ENCODE results near the gene DDIT4L.

The DDIT4L gene

DNA sequence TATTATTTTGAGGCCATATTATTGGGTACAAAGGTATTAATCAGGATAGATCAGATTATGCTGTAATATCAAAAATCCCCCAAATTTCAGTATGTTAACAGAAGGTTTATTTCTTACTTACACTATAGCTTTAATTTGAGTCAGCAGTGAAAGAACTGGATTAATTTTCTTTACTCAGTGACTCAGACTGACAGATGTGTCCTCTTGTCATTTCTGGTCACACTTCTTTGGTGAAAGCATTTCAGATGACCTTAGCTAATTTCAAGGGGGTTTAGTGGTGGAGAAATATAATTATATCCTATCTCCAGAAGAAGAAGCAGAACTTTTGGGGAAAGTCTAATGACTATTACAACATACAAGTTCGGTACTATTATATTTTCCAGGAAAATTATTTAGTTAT, 12.4 kb downstream of the DDIT4L start:
- Histone ChIP-seq H3K4me1 (ENCODE audit: insufficient read depth, low read length) (no peaks in the 10 kb centered on the region), H3K9me3 (ENCODE audit: control insufficient read depth, insufficient read depth, low read length) (no peaks in the 10 kb centered on the region), H3K36me3 (ENCODE audit: insufficient read depth, low read length) (no peaks in the 10 kb centered on the region), H3K9ac (ENCODE audit: low read depth, low read length) (no peak overlapping the region)

DNA sequence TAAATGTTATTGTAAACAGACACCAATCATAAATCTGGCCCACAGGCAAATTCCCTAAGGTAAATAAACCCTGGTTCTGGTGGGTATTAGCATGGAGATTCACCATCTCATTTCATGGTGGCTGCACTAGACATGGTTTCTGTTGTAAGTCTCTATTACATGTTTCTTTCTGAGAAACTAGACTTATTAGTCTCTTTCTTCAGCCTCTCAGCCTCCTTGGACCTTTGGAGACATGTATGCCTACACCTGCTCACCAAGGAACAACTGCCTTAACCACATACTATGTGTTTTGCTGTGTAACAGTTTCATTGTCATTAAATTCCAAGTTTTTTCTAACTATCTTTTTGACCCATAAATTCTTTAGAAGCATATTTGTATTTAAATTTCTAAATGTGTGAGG, 13.1 kb downstream of the DDIT4L start:
- Histone ChIP-seq H3K9me3 (ENCODE audit: control insufficient read depth, insufficient read depth, low read length) (no peaks in the 10 kb centered on the region), H3K36me3 (ENCODE audit: insufficient read depth, low read length) (no peaks in the 10 kb centered on the region), H3K4me1 (ENCODE audit: insufficient read depth, low read length) (no peaks in the 10 kb centered on the region), H3K9ac (ENCODE audit: low read depth, low read length) (no peak overlapping the region)

- Histone ChIP-seq H3K4me1 (ENCODE audit: insufficient read depth, low read length) (no peaks in the 10 kb centered on the region), H3K9me3 (ENCODE audit: control insufficient read depth, insufficient read depth, low read length) (no peaks in the 10 kb centered on the region), H3K9ac (ENCODE audit: low read depth, low read length) (no peak overlapping the region), H3K36me3 (ENCODE audit: insufficient read depth, low read length) (no peaks in the 10 kb centered on the region)
Measured at GRCh38 chr4:100175858-100176257, 14.4 kb downstream of the DDIT4L start.

DNA sequence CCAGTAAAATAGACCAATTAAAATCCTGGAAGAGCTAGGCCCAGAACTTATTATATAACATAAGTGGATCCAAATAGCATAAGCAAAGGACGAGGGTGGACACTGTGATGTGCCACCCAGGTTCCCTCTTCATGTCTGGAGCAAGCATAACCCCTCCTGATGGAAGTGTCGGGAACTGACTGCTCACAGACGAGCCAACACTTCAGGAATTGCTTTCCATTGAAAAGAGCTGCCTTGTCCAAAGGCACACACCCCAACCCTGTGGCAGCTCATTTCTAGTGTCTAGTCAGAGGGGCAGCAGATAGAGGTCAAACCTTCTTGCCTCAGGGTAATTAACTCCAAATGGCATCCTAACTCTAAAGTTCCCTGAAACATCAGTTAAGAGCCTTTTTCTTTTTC, 15.3 kb downstream of the DDIT4L start:
- H3K4me1 ChIP-seq (ENCODE audit: insufficient read depth, low read length): no peaks in the 10 kb centered on the region
- H3K9me3 ChIP-seq (ENCODE audit: control insufficient read depth, insufficient read depth, low read length): no peaks in the 10 kb centered on the region
- H3K36me3 ChIP-seq (ENCODE audit: insufficient read depth, low read length): no peaks in the 10 kb centered on the region
- H3K9ac ChIP-seq (ENCODE audit: low read depth, low read length): no peak overlapping the region

GRCh38 chr4:100170986-100171385, 19.3 kb downstream of the DDIT4L start:
- Histone ChIP-seq H3K9ac (ENCODE audit: low read depth, low read length) (no peak overlapping the region), H3K4me1 (ENCODE audit: insufficient read depth, low read length) (no peaks in the 10 kb centered on the region), H3K36me3 (ENCODE audit: insufficient read depth, low read length) (no peaks in the 10 kb centered on the region), H3K9me3 (ENCODE audit: control insufficient read depth, insufficient read depth, low read length) (no peaks in the 10 kb centered on the region)

GRCh38 chr4:100169491-100170485, 20.5 kb downstream of the DDIT4L start:
- no peaks in the 10 kb centered on the region for H3K9me3 ChIP-seq (ENCODE audit: control insufficient read depth, insufficient read depth, low read length)
- H3K36me3 ChIP-seq (ENCODE audit: insufficient read depth, low read length): no peaks in the 10 kb centered on the region
- H3K4me1 ChIP-seq (ENCODE audit: insufficient read depth, low read length): no peaks in the 10 kb centered on the region
- H3K9ac ChIP-seq (ENCODE audit: low read depth, low read length): no peak overlapping the region

- Histone ChIP-seq H3K9me3 (ENCODE audit: control insufficient read depth, insufficient read depth, low read length) (no peaks in the 10 kb centered on the region), H3K4me1 (ENCODE audit: insufficient read depth, low read length) (no peaks in the 10 kb centered on the region), H3K36me3 (ENCODE audit: insufficient read depth, low read length) (no peaks in the 10 kb centered on the region), H3K9ac (ENCODE audit: low read depth, low read length) (no peak overlapping the region)
Measured at GRCh38 chr4:100168521-100168920, 21.7 kb downstream of the DDIT4L start.

GRCh38 chr4:100166297-100167039, 23.8 kb downstream of the DDIT4L start:
- Histone ChIP-seq H3K9me3 (ENCODE audit: control insufficient read depth, insufficient read depth, low read length) (peaks cover 2% of the 10 kb centered on the region; the same call in 1 of the 2 replicates), H3K36me3 (ENCODE audit: insufficient read depth, low read length) (no peaks in the 10 kb centered on the region), H3K9ac (ENCODE audit: low read depth, low read length) (no peak overlapping the region), H3K4me1 (ENCODE audit: insufficient read depth, low read length) (no peaks in the 10 kb centered on the region)

- Histone ChIP-seq H3K9me3 (ENCODE audit: control insufficient read depth, insufficient read depth, low read length) (peaks cover 3% of the 10 kb centered on the region; the same call in 1 of the 2 replicates), H3K9ac (ENCODE audit: low read depth, low read length) (no peak overlapping the region), H3K36me3 (ENCODE audit: insufficient read depth, low read length) (no peaks in the 10 kb centered on the region), H3K4me1 (ENCODE audit: insufficient read depth, low read length) (no peaks in the 10 kb centered on the region)
Measured at GRCh38 chr4:100165809-100166208, 24.5 kb downstream of the DDIT4L start.

DNA sequence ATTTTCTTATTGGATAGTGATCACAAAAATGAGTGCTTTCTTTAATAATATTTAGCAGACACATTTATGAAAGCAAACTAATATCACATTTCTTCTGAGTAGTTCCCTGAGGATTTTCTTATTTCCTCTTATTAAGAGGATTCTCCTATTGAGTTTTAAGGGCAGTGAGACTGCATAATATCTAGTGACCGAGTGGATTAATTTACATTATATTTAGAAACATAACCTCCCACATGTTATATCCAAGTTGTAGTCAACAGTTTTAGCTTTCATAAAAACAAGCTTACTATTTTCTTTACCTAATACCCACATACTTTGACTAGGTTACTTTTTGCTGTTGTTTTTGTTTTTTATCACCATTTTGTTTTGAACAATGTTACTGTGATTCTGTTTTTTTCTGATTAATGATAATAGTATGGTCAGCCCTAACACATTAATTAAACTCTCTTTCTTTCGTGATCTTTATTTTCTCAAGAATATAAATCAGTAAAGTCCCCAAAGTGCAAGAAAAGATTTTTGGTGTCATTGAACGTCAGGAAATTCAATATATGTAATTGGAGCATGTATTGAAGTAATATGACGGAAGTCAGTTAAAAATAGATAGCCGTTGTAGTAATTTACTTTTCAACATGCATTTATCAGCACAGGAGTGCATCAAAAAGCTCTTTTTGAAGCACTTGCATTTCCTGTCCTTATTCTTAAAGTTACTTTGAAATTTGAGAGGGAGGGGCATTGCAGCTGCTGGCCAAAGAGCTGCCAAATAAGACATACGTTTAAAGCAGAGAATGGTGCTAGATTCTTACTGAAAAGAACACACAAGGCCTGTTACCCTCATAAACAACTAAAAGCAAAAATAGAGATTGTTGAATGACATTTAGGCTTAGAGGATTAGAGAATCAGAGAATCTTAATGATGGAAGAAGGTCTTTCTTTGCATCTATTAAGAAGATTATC, 25.2 kb downstream of the DDIT4L start:
- Histone ChIP-seq H3K9ac (ENCODE audit: low read depth, low read length) (no peak overlapping the region), H3K36me3 (ENCODE audit: insufficient read depth, low read length) (no peaks in the 10 kb centered on the region), H3K4me1 (ENCODE audit: insufficient read depth, low read length) (no peaks in the 10 kb centered on the region), H3K9me3 (ENCODE audit: control insufficient read depth, insufficient read depth, low read length) (peaks cover 3% of the 10 kb centered on the region; the same call in 1 of the 2 replicates)

DNA sequence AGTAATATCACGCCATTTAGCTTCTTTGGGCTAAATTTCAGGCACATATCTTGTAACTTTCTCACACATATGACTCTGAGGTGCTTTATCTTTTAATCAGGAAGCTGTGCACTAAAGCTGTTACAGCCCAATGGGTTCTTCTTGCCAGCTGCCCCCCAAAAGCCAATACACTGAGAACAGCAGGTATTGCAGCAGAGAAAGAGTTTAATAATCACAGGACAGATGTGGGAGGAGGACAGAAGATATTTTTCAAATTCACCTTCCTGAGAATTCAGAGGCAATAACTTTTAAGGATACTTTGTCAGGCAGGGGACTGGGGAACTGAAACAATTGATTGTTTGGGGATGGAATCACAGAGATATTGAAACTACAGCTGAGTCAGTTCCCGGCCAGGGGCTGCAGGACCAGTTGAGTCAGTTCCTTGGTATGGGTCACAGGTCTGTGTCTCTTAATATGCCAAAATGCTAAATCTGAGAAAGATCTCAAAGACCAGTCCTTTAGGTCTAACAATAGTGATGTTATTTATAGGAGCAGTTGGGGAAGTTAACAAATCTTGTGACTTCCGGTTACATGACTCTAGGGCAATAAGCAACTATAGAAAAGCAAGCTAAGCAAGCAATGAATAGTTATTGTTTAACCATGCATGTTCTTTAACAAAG, 28.1 kb downstream of the DDIT4L start:
- H3K9me3 ChIP-seq (ENCODE audit: control insufficient read depth, insufficient read depth, low read length): peaks cover 3% of the 10 kb centered on the region; the same call in 1 of the 2 replicates
- no peaks in the 10 kb centered on the region for H3K4me1 ChIP-seq (ENCODE audit: insufficient read depth, low read length)
- H3K9ac ChIP-seq (ENCODE audit: low read depth, low read length): no peak overlapping the region

GRCh38 chr4:100149190-100149589, 41.1 kb downstream of the DDIT4L start:
- H3K36me3 ChIP-seq (ENCODE audit: insufficient read depth, low read length): no peaks in the 10 kb centered on the region
- no peak overlapping the region for H3K9ac ChIP-seq (ENCODE audit: low read depth, low read length)
- no peaks in the 10 kb centered on the region for H3K4me1 ChIP-seq (ENCODE audit: insufficient read depth, low read length)
- no peaks in the 10 kb centered on the region for H3K9me3 ChIP-seq (ENCODE audit: control insufficient read depth, insufficient read depth, low read length)

More for the DNA sequence above, 28.1 kb downstream of the DDIT4L start:
- no peaks in the 10 kb centered on the region for H3K36me3 ChIP-seq (ENCODE audit: insufficient read depth, low read length)

DNA sequence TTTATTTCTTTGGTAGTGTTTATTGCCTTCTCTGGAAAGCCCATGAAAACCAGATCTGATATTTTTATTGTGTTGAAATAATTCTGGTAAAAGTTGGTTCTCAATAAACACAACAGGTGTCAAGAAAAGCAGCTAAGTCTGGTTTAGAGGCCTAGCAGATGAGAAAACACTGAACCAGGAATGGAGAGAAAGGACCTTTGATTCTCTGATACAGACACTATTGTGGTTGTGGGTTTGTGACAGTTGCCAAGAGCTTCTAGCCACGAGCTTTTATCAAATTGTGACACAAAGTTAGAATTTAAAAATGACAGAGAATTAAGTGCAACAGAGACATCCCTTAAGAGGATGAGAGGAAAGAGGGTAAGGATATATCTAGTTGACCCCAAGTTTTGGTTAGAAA, 42.6 kb downstream of the DDIT4L start:
- Histone ChIP-seq H3K9me3 (ENCODE audit: control insufficient read depth, insufficient read depth, low read length) (no peaks in the 10 kb centered on the region), H3K4me1 (ENCODE audit: insufficient read depth, low read length) (no peaks in the 10 kb centered on the region), H3K36me3 (ENCODE audit: insufficient read depth, low read length) (no peaks in the 10 kb centered on the region), H3K9ac (ENCODE audit: low read depth, low read length) (no peak overlapping the region)

Data from ES-I3 (cell line).